HEK293T (cell line): ENCODE data around the gene ZNF324.

Source experiments
- CTCF ChIA-PET: fragments of 350-600 bp; formaldehyde crosslinking; extraction: SDS; loops from one replicate; lab custom pipeline; 2021; ENCODE audit warnings: antibody characterized with exemption, inconsistent platforms; lab: Yijun Ruan, JAX
- POLR2A ChIA-PET: fragments of 350-600 bp; formaldehyde crosslinking; extraction: SDS; loops from one replicate; lab custom pipeline; 2020; ENCODE audit warnings: antibody characterized with exemption, inconsistent platforms; lab: Yijun Ruan, JAX
- DNase-seq: peaks from one replicate; pipeline ENCODE4 v3.0.0; 2012; ENCODE audit warnings: mixed read lengths; ENCODE audit errors: extremely low spot score
- ARNT ChIP-seq: fragments of 450-650 bp; IDR thresholded peaks from 2 replicates; pipeline ENCODE4 v1.6.1; 2017; ENCODE audit warnings: mild to moderate bottlenecking
- BHLHE40 ChIP-seq: fragments of 450-650 bp; IDR thresholded peaks from 2 replicates; pipeline ENCODE4 v1.6.1; 2016; ENCODE audit warnings: mild to moderate bottlenecking, moderate library complexity, borderline replicate concordance
- CTBP1 ChIP-seq: fragments of 450-650 bp; IDR thresholded peaks from 2 replicates; pipeline ENCODE4 v1.6.1; 2016; ENCODE audit warnings: borderline replicate concordance
- ELF4 ChIP-seq: fragments of 450-650 bp; IDR thresholded peaks from 2 replicates; pipeline ENCODE4 v1.6.1; 2017; ENCODE audit warnings: antibody characterized with exemption
- FOXA1 ChIP-seq: fragments of 450-650 bp; IDR thresholded peaks from 2 replicates; pipeline ENCODE4 v1.6.1; 2016; ENCODE audit warnings: mild to moderate bottlenecking
- FOXK2 ChIP-seq: fragments of 450-650 bp; IDR thresholded peaks from 2 replicates; pipeline ENCODE4 v1.6.1; 2016; ENCODE audit warnings: mild to moderate bottlenecking
- FOXM1 ChIP-seq: fragments of 450-650 bp; IDR thresholded peaks from 2 replicates; pipeline ENCODE4 v1.6.1; 2017; ENCODE audit warnings: mild to moderate bottlenecking, borderline replicate concordance
- HDGF ChIP-seq: fragments of 450-650 bp; IDR thresholded peaks from 2 replicates; pipeline ENCODE4 v1.6.1; 2017; ENCODE audit warnings: antibody characterized with exemption, borderline replicate concordance
- L3MBTL2 ChIP-seq: fragments of 450-650 bp; conservative IDR thresholded peaks from 2 replicates; pipeline ENCODE4 v1.6.1; 2016; ENCODE audit warnings: mild to moderate bottlenecking
- LEF1 ChIP-seq: fragments of 450-650 bp; IDR thresholded peaks from 2 replicates; pipeline ENCODE4 v1.6.1; 2017; ENCODE audit warnings: mild to moderate bottlenecking, borderline replicate concordance
- NFRKB ChIP-seq: fragments of 450-650 bp; IDR thresholded peaks from 2 replicates; pipeline ENCODE4 v1.6.1; 2016; ENCODE audit warnings: mild to moderate bottlenecking, moderate library complexity
- SP1 ChIP-seq: fragments of 450-650 bp; IDR thresholded peaks from 2 replicates; pipeline ENCODE4 v1.6.1; 2017
- SUZ12 ChIP-seq: fragments of 450-650 bp; IDR thresholded peaks from 2 replicates; pipeline ENCODE4 v1.6.1; 2016; ENCODE audit warnings: mild to moderate bottlenecking
- TARDBP ChIP-seq: fragments of 450-650 bp; IDR thresholded peaks from 2 replicates; pipeline ENCODE4 v1.6.1; 2016
- ZNF384 ChIP-seq: fragments of 450-650 bp; IDR thresholded peaks from 2 replicates; pipeline ENCODE4 v1.6.1; 2016
- TF ChIP-seq, protein P1 (sequence below): fragments of 450-650 bp; IDR thresholded peaks from 2 replicates; pipeline ENCODE4 v1.6.1; 2016

ZNF324 gene

DNA sequence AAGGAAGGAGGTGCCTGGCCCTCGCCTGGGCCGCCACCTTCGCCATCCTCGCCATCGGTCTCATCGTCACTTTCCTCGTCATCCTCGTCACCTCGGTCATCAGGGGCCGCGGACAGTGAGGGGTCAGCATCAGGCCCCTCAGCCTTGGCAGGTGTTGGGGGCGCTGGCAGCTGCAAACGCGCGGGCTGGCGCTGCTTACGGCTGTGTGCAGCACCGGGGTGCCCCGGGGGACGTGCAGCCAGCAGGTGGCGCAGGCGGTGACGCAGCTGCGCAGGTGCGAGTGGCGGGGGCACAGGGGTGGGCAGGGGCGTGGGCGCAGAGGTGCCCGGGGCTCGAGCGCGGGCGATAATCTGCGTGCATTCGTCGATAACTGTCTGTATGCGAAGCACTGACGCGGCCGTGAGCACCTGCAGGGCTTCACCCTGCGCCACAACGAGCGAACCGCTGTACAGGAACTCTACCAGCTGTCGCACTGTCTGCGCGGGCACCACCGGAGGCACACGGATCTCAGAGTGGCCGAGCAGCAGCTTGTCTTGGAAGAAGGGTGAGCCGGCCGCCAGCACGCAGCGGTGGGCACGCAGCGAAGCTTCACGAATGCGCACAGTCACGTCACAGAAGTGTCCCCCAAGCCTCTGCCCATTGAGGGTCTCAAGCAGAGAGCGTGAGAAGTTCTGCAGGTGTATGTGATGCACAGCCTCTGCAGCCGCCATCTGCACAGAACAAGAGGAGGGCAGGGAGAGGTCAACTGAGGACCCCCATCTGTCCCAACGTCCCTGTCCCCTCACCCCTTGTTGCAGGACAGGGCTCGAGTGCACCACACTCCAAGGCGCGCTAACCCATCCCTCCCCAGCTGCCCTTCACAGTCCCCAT is 50.3 kb downstream of the ZNF324 start:
- CTCF ChIA-PET, result no interaction called here
- no peak for DNase-seq
- POLR2A ChIA-PET, result interaction anchor here (0.9 to 7.8 kb wide), 3 partner anchors 27 to 138 kb away, joined by 3 to 96 read pairs (median 3); partner anchors contain the start of gene TRIM28
- TF ChIP-seq FOXK2 (no peak), ZNF384 (no peak), L3MBTL2 (no peak), SUZ12 (no peak), NFRKB (no peak), CTBP1 (no peak), BHLHE40 (no peak), FOXM1 (no peak), TARDBP (no peak), ARNT (no peak), LEF1 (no peak), FOXA1 (no peak), HDGF (no peak), SP1 (no peak), ELF4 (no peak)
- TF ChIP-seq, protein P1, sequence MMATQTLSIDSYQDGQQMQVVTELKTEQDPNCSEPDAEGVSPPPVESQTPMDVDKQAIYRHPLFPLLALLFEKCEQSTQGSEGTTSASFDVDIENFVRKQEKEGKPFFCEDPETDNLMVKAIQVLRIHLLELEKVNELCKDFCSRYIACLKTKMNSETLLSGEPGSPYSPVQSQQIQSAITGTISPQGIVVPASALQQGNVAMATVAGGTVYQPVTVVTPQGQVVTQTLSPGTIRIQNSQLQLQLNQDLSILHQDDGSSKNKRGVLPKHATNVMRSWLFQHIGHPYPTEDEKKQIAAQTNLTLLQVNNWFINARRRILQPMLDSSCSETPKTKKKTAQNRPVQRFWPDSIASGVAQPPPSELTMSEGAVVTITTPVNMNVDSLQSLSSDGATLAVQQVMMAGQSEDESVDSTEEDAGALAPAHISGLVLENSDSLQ, result no peak

DNA sequence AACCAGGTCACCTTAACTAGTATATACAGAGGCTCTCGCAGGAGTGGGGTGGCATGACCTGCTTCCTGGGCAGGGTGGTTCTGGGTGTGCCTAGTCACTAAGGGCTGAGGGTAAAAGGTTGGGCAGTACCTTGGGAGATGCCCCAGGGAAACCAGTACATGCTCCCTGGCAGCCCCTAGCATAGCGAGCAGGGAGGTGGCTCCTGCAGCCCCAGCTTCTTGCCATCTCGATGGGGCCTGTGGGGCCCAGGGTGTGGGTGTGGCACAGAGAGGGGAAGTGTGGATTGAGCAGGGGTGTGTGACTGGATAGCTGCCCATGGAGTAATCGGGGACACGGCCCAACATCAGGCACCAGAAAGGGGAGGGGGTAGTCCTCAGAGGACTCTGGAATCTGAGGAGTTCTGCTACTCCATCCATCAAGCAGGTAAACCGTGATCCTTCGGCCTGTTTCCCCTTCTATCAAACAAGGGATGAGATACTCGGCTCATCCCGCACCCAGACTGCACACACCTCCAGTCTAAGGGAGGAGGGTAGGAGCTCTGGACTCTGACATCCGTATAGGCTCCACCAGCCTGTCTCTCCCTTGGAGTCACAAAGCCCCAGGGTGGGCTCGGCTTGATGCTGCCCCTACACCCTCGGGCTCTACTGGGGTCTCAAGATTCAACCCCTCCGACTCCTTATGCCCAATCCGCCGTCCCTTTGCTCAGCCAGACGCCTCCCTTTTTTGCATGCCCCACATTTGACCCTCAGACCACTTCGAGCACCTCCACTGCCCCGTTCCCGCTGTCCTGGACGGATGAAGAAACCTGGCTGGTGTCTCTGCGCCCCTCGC is 51.6 kb downstream of the ZNF324 start:
- ChIA-PET POLR2A (interaction anchor here (0.5 to 7.8 kb wide), 19 partner anchors 18 to 290 kb away, joined by 3 to 96 read pairs (median 4); partner anchors contain the start of genes CHMP2A, TRIM28, UBE2M and ZNF324B), CTCF (interaction anchor here (0.6 to 2.1 kb wide), 5 partner anchors 14 to 63 kb away, joined by 3 to 9 read pairs (median 8); partner anchors contain the start of gene TRIM28)
- no peak for DNase-seq
- TF ChIP-seq L3MBTL2, result no peak
- TF ChIP-seq, protein P1, result no peak
- TF ChIP-seq HDGF, result no peak

DNA sequence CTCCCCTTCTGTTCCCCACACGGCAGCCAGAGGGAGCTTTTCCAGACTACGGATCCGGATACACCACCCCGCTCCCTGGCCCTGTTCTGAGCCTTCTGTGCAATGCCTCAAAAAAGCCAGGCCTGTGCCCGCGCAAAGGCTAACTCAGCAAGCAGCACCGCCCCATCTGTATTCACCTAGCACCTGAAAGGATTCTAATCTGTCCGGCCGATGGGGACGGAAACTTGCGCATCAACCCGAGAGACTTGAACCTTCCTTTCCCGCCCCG is 52.1 kb downstream of the ZNF324 start:
- CTCF ChIA-PET, result interaction anchor here (0.6 to 2.1 kb wide), 5 partner anchors 14 to 62 kb away, joined by 3 to 9 read pairs (median 8); partner anchors contain the start of gene TRIM28
- POLR2A ChIA-PET, result interaction anchor here (0.6 to 7.8 kb wide), 21 partner anchors 19 to 837 kb away, joined by 3 to 96 read pairs (median 4); partner anchors contain the start of genes CHMP2A, TRIM28, UBE2M and ZNF274
- TF ChIP-seq SUZ12, result no peak
- no peak for TF ChIP-seq ELF4
- TF ChIP-seq HDGF, result no peak
- no peak for TF ChIP-seq SP1
- TF ChIP-seq BHLHE40, result no peak
- no peak for TF ChIP-seq CTBP1
- no peak for TF ChIP-seq LEF1
- TF ChIP-seq TARDBP, result no peak
- TF ChIP-seq ZNF384, result no peak
- no peak for TF ChIP-seq NFRKB
- peak; percentile 69 for DNase-seq

DNA sequence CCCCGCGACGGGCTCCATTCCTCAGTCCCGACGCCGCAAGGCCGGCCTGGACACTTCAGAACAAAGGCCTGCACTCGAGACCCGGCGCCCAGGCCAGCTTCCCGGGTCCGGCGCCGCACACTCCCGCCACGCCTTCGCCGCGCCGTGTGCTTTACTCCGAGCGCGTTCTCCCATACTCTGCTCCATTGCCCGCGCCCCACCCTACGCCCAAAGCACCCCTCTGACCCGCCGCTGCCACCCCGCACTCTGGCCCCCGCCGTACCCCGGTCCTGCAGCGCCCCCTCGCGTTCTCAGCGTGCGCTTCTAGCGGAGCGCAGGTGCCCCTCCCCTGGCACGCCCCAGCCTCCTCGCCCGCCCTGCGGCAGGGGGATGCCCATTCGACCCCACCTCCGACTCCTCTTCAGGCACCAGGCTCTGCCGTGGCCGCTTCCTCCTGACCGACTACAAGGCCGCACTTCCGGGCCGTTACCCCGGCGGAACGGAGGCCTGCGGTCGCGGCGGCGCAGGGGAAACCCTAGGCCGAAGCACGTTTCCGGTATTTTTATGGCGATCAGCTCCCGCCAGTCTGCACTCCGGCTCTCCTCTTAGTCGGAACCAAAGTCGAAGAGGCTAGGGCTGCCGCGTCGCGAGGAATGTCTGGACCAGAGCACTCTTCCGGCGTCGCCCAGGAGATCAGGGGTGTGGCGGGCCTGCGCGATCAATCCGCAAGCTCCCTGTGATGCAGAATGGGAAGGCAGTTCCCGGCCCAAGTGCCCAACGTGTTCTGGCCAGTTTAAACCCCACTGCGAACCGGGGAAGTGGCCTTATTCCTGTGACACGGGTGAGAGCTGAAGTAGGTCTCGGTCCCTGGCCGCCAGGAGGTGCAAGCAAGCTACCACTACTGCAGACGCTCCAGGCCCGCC is 52.7 kb downstream of the ZNF324 start, which contains the start of gene ZBTB45:
TSS of gene ZBTB45 (minus strand) at position 456 of the 902 bp plus-strand sequence. CDS start 2,137 bp downstream, outside the sequence.
- DNase-seq, result peak; percentile 87
- TF ChIP-seq L3MBTL2, result peak; percentile 42
- peak; percentile 90 for TF ChIP-seq ELF4
- peak; percentile 77 for TF ChIP-seq ARNT
- TF ChIP-seq FOXM1, result peak; percentile 45; the same call in 1 of the 2 replicates
- no peak for TF ChIP-seq TARDBP
- TF ChIP-seq, protein P1, result peak; percentile 77
- no peak for TF ChIP-seq SP1
- TF ChIP-seq CTBP1, result peak; percentile 96
- TF ChIP-seq SUZ12, result no peak
- ChIA-PET CTCF (interaction anchor here (0.6 to 2.1 kb wide), 9 partner anchors 9 to 117 kb away, joined by 3 to 9 read pairs (median 4); partner anchors contain the start of genes CHMP2A and TRIM28), POLR2A (interaction anchor here (0.5 to 7.8 kb wide), 39 partner anchors 9 to 838 kb away, joined by 3 to 96 read pairs (median 4); partner anchors contain the start of genes CHMP2A, TRIM28, UBE2M and ZNF274)

- ChIA-PET POLR2A (interaction anchor here (0.5 to 7.8 kb wide), 33 partner anchors 9 to 839 kb away, joined by 3 to 96 read pairs (median 5); partner anchors contain the start of genes CHMP2A, TRIM28, UBE2M and ZNF274), CTCF (interaction anchor here (0.8 to 2.1 kb wide), 7 partner anchors 8 to 117 kb away, joined by 3 to 9 read pairs (median 5); partner anchors contain the start of genes CHMP2A and TRIM28)
- no peak for DNase-seq
- TF ChIP-seq NFRKB, result no peak
- no peak for TF ChIP-seq FOXA1
- TF ChIP-seq CTBP1, result no peak
- no peak for TF ChIP-seq ZNF384
- TF ChIP-seq SUZ12, result no peak
- no peak for TF ChIP-seq SP1
- TF ChIP-seq BHLHE40, result no peak
- TF ChIP-seq L3MBTL2, result no peak
- TF ChIP-seq LEF1, result no peak
- no peak for TF ChIP-seq ELF4
- no peak for TF ChIP-seq FOXM1
- TF ChIP-seq, protein P1, result no peak
- no peak for TF ChIP-seq FOXK2
- TF ChIP-seq HDGF, result no peak
- no peak for TF ChIP-seq TARDBP
Observed at GRCh38 chr19:58520257-58520599, 53.3 kb downstream of the ZNF324 start.
